ENCODE data around the gene HRH3.

HRH3 gene

DNA sequence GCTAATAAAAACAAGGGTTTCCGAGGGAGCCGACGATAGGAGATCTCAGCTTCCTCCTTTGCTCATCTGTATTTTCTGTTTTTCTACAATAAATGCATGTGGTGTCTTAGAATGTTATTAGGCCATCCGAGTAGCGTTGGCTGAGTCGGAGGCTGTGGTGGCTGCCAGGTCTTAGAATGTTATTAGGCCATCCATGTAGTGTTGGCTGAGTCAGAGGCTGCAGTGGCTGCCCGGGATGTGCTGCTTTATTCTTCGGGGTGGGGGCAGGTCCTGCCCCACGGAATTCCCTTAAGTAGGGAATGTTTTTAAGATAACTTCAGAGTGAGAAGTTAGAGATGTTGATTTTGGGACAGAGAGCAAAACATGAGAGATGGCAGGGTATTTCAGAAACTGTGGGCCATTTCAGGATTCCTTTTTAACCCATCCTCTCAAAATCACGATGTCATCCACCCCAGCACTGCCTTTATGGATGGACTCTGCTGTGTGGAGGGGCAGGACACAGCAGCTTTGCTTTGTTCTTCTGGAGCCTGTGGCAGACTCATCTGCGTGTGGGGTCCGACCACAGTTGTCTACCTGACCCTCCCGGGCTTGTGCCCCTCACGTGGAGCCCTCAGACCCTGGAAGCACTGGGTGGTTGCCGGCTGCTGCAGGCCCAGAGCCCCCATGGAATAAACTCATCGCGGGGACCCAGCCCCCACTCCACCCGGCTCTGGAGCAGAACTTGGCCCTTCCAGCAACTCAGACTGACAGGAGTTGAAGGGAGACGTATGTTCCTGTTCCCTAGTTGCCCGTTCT lies 38.6 kb upstream of the HRH3 start:
- Histone ChIP-seq H3K27ac (no peak overlapping the region), H3K9me3 (no peaks in the 10 kb centered on the region), H3K36me3 (peaks cover 95% of the 10 kb centered on the region), H3K27me3 (no peaks in the 10 kb centered on the region), H3K4me3 (ENCODE audit: low read depth in 1 of 2, low read length in 1 of 2) (no peak overlapping the region), H3K4me1 (ENCODE audit: control insufficient read depth in 1 of 2, insufficient read depth in 1 of 2, low read depth in 1 of 2, low read length in 1 of 2) (no peaks in the 10 kb centered on the region)
- TF ChIP-seq, protein P1, sequence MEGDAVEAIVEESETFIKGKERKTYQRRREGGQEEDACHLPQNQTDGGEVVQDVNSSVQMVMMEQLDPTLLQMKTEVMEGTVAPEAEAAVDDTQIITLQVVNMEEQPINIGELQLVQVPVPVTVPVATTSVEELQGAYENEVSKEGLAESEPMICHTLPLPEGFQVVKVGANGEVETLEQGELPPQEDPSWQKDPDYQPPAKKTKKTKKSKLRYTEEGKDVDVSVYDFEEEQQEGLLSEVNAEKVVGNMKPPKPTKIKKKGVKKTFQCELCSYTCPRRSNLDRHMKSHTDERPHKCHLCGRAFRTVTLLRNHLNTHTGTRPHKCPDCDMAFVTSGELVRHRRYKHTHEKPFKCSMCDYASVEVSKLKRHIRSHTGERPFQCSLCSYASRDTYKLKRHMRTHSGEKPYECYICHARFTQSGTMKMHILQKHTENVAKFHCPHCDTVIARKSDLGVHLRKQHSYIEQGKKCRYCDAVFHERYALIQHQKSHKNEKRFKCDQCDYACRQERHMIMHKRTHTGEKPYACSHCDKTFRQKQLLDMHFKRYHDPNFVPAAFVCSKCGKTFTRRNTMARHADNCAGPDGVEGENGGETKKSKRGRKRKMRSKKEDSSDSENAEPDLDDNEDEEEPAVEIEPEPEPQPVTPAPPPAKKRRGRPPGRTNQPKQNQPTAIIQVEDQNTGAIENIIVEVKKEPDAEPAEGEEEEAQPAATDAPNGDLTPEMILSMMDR (IDR thresholded peaks at IDR 0.05), result no peak

- Histone ChIP-seq H3K4me1 (ENCODE audit: control insufficient read depth in 1 of 2, insufficient read depth in 1 of 2, low read depth in 1 of 2, low read length in 1 of 2) (no peaks in the 10 kb centered on the region), H3K27me3 (no peaks in the 10 kb centered on the region), H3K36me3 (peaks cover 83% of the 10 kb centered on the region), H3K27ac (no peak overlapping the region), H3K4me3 (ENCODE audit: low read depth in 1 of 2, low read length in 1 of 2) (no peak overlapping the region), H3K9me3 (no peaks in the 10 kb centered on the region)
- TF ChIP-seq, protein P1 (IDR thresholded peaks at IDR 0.05), result no peak
Measured at GRCh38 chr20:62255976-62256375, 35.9 kb upstream of the HRH3 start.

GRCh38 chr20:62254021-62254724 lies 34.1 kb upstream of the HRH3 start:
- Histone ChIP-seq H3K4me3 (ENCODE audit: low read depth in 1 of 2, low read length in 1 of 2) (no peak overlapping the region), H3K9me3 (no peaks in the 10 kb centered on the region), H3K27me3 (no peaks in the 10 kb centered on the region), H3K36me3 (peaks cover 65% of the 10 kb centered on the region), H3K4me1 (ENCODE audit: control insufficient read depth in 1 of 2, insufficient read depth in 1 of 2, low read depth in 1 of 2, low read length in 1 of 2) (no peaks in the 10 kb centered on the region), H3K27ac (no peak overlapping the region)
- TF ChIP-seq, protein P1 (IDR thresholded peaks at IDR 0.05), result no peak

DNA sequence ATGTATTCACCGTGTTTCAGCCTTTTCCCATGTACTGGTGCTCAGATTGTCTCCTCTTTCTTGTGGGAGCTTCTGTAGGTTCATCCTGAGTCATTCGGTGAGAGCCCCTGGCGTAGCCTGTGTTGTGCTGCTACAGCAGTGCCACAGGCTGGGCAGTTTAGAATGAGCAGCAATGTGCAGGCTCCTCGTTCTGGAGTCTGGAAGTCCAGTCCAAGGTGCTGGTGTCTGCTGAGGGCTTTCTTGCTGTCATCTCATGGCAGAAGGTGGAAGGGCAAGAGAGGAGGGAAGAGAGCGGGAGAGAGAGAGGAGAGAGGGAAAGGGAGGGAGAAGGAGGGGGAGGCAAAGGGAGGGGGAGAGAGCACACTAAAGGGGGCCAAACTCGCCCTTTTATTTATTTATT lies 33.3 kb upstream of the HRH3 start:
- TF ChIP-seq, protein P1 (IDR thresholded peaks at IDR 0.05), result no peak
- no peaks in the 10 kb centered on the region for H3K9me3 ChIP-seq
- peaks cover 57% of the 10 kb centered on the region for H3K36me3 ChIP-seq
- H3K4me3 ChIP-seq (ENCODE audit: low read depth in 1 of 2, low read length in 1 of 2), result no peak overlapping the region
- no peak overlapping the region for H3K27ac ChIP-seq
- H3K4me1 ChIP-seq (ENCODE audit: control insufficient read depth in 1 of 2, insufficient read depth in 1 of 2, low read depth in 1 of 2, low read length in 1 of 2), result no peaks in the 10 kb centered on the region
- no peaks in the 10 kb centered on the region for H3K27me3 ChIP-seq

GRCh38 chr20:62252342-62252966 lies 32.4 kb upstream of the HRH3 start:
- no peaks in the 10 kb centered on the region for H3K27me3 ChIP-seq
- peaks cover 48% of the 10 kb centered on the region for H3K36me3 ChIP-seq
- TF ChIP-seq, protein P1 (IDR thresholded peaks at IDR 0.05), result no peak

More at GRCh38 chr20:62252342-62252966, 32.4 kb upstream of the HRH3 start:
- Histone ChIP-seq H3K27ac (no peak overlapping the region), H3K9me3 (no peaks in the 10 kb centered on the region), H3K4me3 (ENCODE audit: low read depth in 1 of 2, low read length in 1 of 2) (no peak overlapping the region), H3K4me1 (ENCODE audit: control insufficient read depth in 1 of 2, insufficient read depth in 1 of 2, low read depth in 1 of 2, low read length in 1 of 2) (no peaks in the 10 kb centered on the region)
